ENCODE measurements around the gene RPS26. TPM values are rescaled to one million over a fixed set of nuclear protein-coding genes. Genes with fewer than 3 reads are reported as not detected.

The RPS26 gene
- total RNA-seq, 4 donors from 2014 or later = 104 to 1,982 (median 577) TPM

- H3K36me3 ChIP-seq = peaks cover 20 to 94% (median 59%) of the 10 kb centered on the region in 4 donors
These were observed 11.9 kb upstream of the RPS26 start for GRCh38 chr12:56029666-56030293.

GRCh38 chr12:56031987-56032386 is 9.7 kb upstream of the RPS26 start:
- 100% methylated on average over 1 of the region's 1 CpG for WGBS
- Histone ChIP-seq H3K27me3 (no peaks in the 10 kb centered on the region), H3K9me3 (no peaks in the 10 kb centered on the region), H3K27ac (replicated peaks in 1 of 4) (no peak overlapping the region), H3K4me3 (no peak overlapping the region), H3K36me3 (peaks cover 25 to 95% (median 64%) of the 10 kb centered on the region in 4 donors), H3K4me1 (peaks cover 0 to 7% (median 0%) of the 10 kb centered on the region in 4 donors)
- intact Hi-C loops (cut with DNase I) = loop anchor here (10.0 kb wide), 1 partner anchor 287 kb away; the partner anchor contains the start of gene GDF11
- DNase-seq (ENCODE audit: extremely low spot score) = no peak
- TF ChIP-seq POLR2A (IDR thresholded peaks at IDR 0.05; ENCODE audit: low read depth) = no peak
- TF ChIP-seq EP300 (IDR thresholded peaks at IDR 0.05) = no peak
- TF ChIP-seq POLR2AphosphoS5 (IDR thresholded peaks at IDR 0.05) = no peak
- TF ChIP-seq, protein P1, sequence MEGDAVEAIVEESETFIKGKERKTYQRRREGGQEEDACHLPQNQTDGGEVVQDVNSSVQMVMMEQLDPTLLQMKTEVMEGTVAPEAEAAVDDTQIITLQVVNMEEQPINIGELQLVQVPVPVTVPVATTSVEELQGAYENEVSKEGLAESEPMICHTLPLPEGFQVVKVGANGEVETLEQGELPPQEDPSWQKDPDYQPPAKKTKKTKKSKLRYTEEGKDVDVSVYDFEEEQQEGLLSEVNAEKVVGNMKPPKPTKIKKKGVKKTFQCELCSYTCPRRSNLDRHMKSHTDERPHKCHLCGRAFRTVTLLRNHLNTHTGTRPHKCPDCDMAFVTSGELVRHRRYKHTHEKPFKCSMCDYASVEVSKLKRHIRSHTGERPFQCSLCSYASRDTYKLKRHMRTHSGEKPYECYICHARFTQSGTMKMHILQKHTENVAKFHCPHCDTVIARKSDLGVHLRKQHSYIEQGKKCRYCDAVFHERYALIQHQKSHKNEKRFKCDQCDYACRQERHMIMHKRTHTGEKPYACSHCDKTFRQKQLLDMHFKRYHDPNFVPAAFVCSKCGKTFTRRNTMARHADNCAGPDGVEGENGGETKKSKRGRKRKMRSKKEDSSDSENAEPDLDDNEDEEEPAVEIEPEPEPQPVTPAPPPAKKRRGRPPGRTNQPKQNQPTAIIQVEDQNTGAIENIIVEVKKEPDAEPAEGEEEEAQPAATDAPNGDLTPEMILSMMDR (IDR thresholded peaks at IDR 0.05) = no peak

More at GRCh38 chr12:56029666-56030293, 11.9 kb upstream of the RPS26 start:
- Histone ChIP-seq H3K4me3 (no peak overlapping the region), H3K9me3 (no peaks in the 10 kb centered on the region), H3K4me1 (peaks cover 0 to 7% (median 0%) of the 10 kb centered on the region in 4 donors), H3K27me3 (no peaks in the 10 kb centered on the region), H3K27ac (replicated peaks in 1 of 4) (no peak overlapping the region)
- no peak for DNase-seq (ENCODE audit: extremely low spot score)
- intact Hi-C loops (cut with DNase I) = loop anchor here (10.0 kb wide), 1 partner anchor 285 kb away; the partner anchor contains the start of gene GDF11
- 81% methylated on average over 6 of the region's 6 CpGs for WGBS
- TF ChIP-seq POLR2AphosphoS5 (IDR thresholded peaks at IDR 0.05) = peak in 1 of 2 donors; percentile 5
- TF ChIP-seq EP300 (IDR thresholded peaks at IDR 0.05) = no peak
- TF ChIP-seq, protein P1 (IDR thresholded peaks at IDR 0.05) = peak; percentile 56 to 71 (median 63)

DNA sequence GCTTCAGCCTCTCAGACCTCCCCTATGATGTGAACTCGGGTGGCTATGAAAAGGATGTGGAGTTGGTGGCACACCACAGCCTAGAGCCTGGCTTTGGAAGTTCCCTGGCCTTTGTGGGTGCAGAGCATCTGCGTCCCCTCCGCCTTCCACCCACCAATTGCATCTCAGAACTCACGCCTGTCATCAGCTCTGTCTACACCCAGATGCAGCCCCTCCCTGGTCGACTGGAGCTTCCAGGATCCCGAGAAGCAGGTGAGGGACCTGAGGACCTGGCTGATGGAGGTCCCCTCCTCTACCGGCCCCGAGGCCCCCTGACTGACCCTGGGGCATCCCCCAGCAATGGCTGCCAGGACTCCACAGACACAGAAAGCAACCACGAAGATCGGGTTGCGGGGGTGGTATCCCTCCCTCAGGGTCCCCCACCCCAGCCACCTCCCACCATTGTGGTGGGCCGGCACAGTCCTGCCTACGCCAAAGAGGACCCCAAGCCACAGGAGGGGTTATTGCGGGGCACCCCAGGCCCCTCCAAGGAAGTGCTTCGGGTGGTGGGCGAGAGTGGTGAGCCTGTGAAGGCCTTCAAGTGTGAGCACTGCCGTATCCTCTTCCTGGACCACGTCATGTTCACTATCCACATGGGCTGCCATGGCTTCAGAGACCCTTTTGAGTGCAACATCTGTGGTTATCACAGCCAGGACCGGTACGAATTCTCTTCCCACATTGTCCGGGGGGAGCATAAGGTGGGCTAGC is 7.0 kb upstream of the RPS26 start:
- Histone ChIP-seq H3K4me1 (no peaks in the 10 kb centered on the region), H3K9me3 (no peaks in the 10 kb centered on the region), H3K27ac (replicated peaks in 1 of 4) (no peak overlapping the region), H3K27me3 (no peaks in the 10 kb centered on the region), H3K36me3 (peaks cover 25 to 83% (median 50%) of the 10 kb centered on the region in 4 donors), H3K4me3 (no peak overlapping the region)
- WGBS = 76% methylated on average over 17 of the region's 21 CpGs
- no peak for TF ChIP-seq POLR2AphosphoS5 (IDR thresholded peaks at IDR 0.05)
- no peak for TF ChIP-seq EP300 (IDR thresholded peaks at IDR 0.05)
- TF ChIP-seq, protein P1 (IDR thresholded peaks at IDR 0.05) = no peak
- no peak for TF ChIP-seq POLR2A (IDR thresholded peaks at IDR 0.05; ENCODE audit: low read depth)
- intact Hi-C loops (cut with DNase I) = loop anchor here (10.0 kb wide), 1 partner anchor 290 kb away; the partner anchor contains the start of gene GDF11
- no peak for DNase-seq (ENCODE audit: extremely low spot score)

- Histone ChIP-seq H3K4me1 (peaks cover 6 to 9% (median 7%) of the 10 kb centered on the region in 4 donors), H3K36me3 (peaks cover 25 to 62% (median 46%) of the 10 kb centered on the region in 4 donors), H3K4me3 (no peak overlapping the region), H3K27me3 (no peaks in the 10 kb centered on the region), H3K9me3 (no peaks in the 10 kb centered on the region), H3K27ac (replicated peaks in 1 of 4) (no peak overlapping the region)
- 68% methylated on average over 2 of the region's 2 CpGs for WGBS
- no peak for DNase-seq (ENCODE audit: extremely low spot score)
- no peak for TF ChIP-seq POLR2A (IDR thresholded peaks at IDR 0.05; ENCODE audit: low read depth)
- TF ChIP-seq EP300 (IDR thresholded peaks at IDR 0.05) = no peak
- TF ChIP-seq POLR2AphosphoS5 (IDR thresholded peaks at IDR 0.05) = no peak
- TF ChIP-seq, protein P1 (IDR thresholded peaks at IDR 0.05) = no peak
- intact Hi-C loops (cut with DNase I) = loop anchor here (10.0 kb wide), 1 partner anchor 292 kb away; the partner anchor contains the start of gene GDF11
These were observed 4.6 kb upstream of the RPS26 start for GRCh38 chr12:56037161-56037560.

Measured in esophagus muscularis mucosa (tissue), 4 donors.